NCI-H1694 treated with DMSO at 0.1 percent for 48 hours (cell line): ENCODE measurements around the gene DAD1.

Experiments used
- DNase-seq: peaks from one replicate; lab custom pipeline; 2025; lab: John Stamatoyannopoulos, UW

Gene DAD1

GRCh38 chr14:22536853-22537338, 52.1 kb downstream of the DAD1 start:
- no peak for DNase-seq

GRCh38 chr14:22535916-22536315, 53.1 kb downstream of the DAD1 start:
- no peak for DNase-seq

GRCh38 chr14:22535126-22535525, 53.9 kb downstream of the DAD1 start:
- no peak for DNase-seq

- no peak for DNase-seq
These were observed 54.5 kb downstream of the DAD1 start for GRCh38 chr14:22534547-22534946.

GRCh38 chr14:22533739-22534359, 55.2 kb downstream of the DAD1 start:
- DNase-seq: no peak

GRCh38 chr14:22533057-22533704, 55.8 kb downstream of the DAD1 start:
- DNase-seq: no peak

GRCh38 chr14:22532345-22533056, 56.5 kb downstream of the DAD1 start:
- DNase-seq: no peak

- no peak for DNase-seq
These were observed 57.3 kb downstream of the DAD1 start for GRCh38 chr14:22531451-22532344.

GRCh38 chr14:22530127-22530526, 58.9 kb downstream of the DAD1 start:
- DNase-seq: no peak

GRCh38 chr14:22526744-22527143, 62.3 kb downstream of the DAD1 start:
- DNase-seq: no peak

GRCh38 chr14:22526218-22526617, 62.8 kb downstream of the DAD1 start:
- DNase-seq: no peak

- DNase-seq: no peak
These were observed 64.3 kb downstream of the DAD1 start for GRCh38 chr14:22524784-22525161.

GRCh38 chr14:22524115-22524783, 64.8 kb downstream of the DAD1 start:
- no peak for DNase-seq

GRCh38 chr14:22523283-22523682, 65.7 kb downstream of the DAD1 start:
- no peak for DNase-seq

- no peak for DNase-seq
These were observed 66.5 kb downstream of the DAD1 start for GRCh38 chr14:22522466-22522957.

GRCh38 chr14:22521449-22522239, 67.4 kb downstream of the DAD1 start:
- no peak for DNase-seq

GRCh38 chr14:22520796-22521195, 68.2 kb downstream of the DAD1 start:
- no peak for DNase-seq

- no peak for DNase-seq
These were observed 68.9 kb downstream of the DAD1 start for GRCh38 chr14:22519877-22520685.

- DNase-seq: no peak
These were observed 71.0 kb downstream of the DAD1 start for GRCh38 chr14:22518073-22518472.
